HCT116 (cell line): ENCODE results near the gene SLC10A7. TPM values are rescaled to one million over a fixed set of nuclear protein-coding genes. Genes with fewer than 3 reads are reported as not detected.

ENCODE experiments used
- ATAC-seq: fragments of 200-7000 bp; cut with Tn5 transposase; 2 replicates; pipeline ENCODE4 v1.9.1; 2020; ENCODE audit warnings: mild to moderate bottlenecking, moderate library complexity
- BruUV-seq: library from RNA; stranded (reverse); fragments of 400-500 nt; replicated peaks from 2 replicates; lab custom pipeline; 2021; lab: Mats Ljungman, UMichigan
- CTCF ChIA-PET: fragments of 300-600 bp; sonication (Branson Sonifier 250); formaldehyde crosslinking; loops from one replicate; lab custom pipeline; 2021; ENCODE audit warnings: antibody characterized with exemption; lab: Charles Lee
- POLR2A ChIA-PET: fragments of 300-600, 350-600 bp; sonication (Branson Sonifier 250); formaldehyde crosslinking; loops from one replicate; lab custom pipeline; 2021; ENCODE audit warnings: antibody characterized with exemption; lab: Charles Lee
- RAD21 ChIA-PET, 2 experiments: fragments of 300-600 bp; sonication (Branson Sonifier 250); formaldehyde crosslinking; loops; one replicate each; lab custom pipeline; 2023; ENCODE audit warnings: low total read pairs in 2 of 2; ENCODE audit not compliant: uncharacterized antibody in 2 of 2, unreplicated experiment in 2 of 2, low non-redundant PET in 1 of 2; lab: Charles Lee
- DNase-seq: peaks from one replicate; pipeline ENCODE4 v3.0.0-alpha.2; 2010; ENCODE audit warnings: low read depth, low spot score
- H2AFZ ChIP-seq: fragments of 200-600 bp; shearing (Covaris generic), sonication (generic); 2 replicates; pipeline ENCODE4 v1.6.1; 2017; ENCODE audit warnings: low read depth, mixed run types, mixed read lengths, antibody characterized with exemption, low read length; ENCODE audit not compliant: poor library complexity, severe bottlenecking
- H3K27ac ChIP-seq: 2 replicates; pipeline ENCODE4 v1.5.1; 2012; ENCODE audit warnings: low read depth, low read length
- H3K27me3 ChIP-seq: fragments of 200-600 bp; sonication (generic); 2 replicates; pipeline ENCODE4 v1.6.1; 2016; ENCODE audit warnings: mixed run types, low read length, mixed read lengths; ENCODE audit not compliant: insufficient read depth
- H3K36me3 ChIP-seq, 2 experiments: fragments of 200-500 bp in 1 of 2; fragments of 200-600 bp in 1 of 2; sonication (Bioruptor generic) in 1 of 2; sonication (generic) in 1 of 2; 2 replicates each; pipeline versions ENCODE4 v1.5.1 to v1.6.1; 2014 to 2016; ENCODE audit warnings: low read length in 2 of 2, inconsistent platforms in 1 of 2, mixed read lengths in 1 of 2, mixed run types in 1 of 2; ENCODE audit not compliant: insufficient read depth in 2 of 2, control insufficient read depth in 1 of 2
- H3K4me1 ChIP-seq, 2 experiments: fragments of 200-600 bp in 1 of 2; sonication (generic) in 1 of 2; 2 replicates each; pipeline versions ENCODE4 v1.5.1 to v1.6.1; 2012 to 2017; ENCODE audit warnings: low read length in 2 of 2, inconsistent platforms in 1 of 2, mild to moderate bottlenecking in 1 of 2, mixed read lengths in 1 of 2, mixed run types in 1 of 2, moderate library complexity in 1 of 2; ENCODE audit not compliant: insufficient read depth in 2 of 2, control insufficient read depth in 1 of 2
- H3K4me2 ChIP-seq: fragments of 200-600 bp; sonication (generic); 2 replicates; pipeline ENCODE4 v1.6.1; 2017; ENCODE audit warnings: mixed run types, low read length, mixed read lengths
- H3K4me3 ChIP-seq, 2 experiments: fragments of 200-600 bp in 1 of 2; sonication (generic) in 1 of 2; replicated peaks in 1 of 2; 2 replicates each; pipeline ENCODE4 v1.5.1; 2011 to 2016; ENCODE audit warnings: low read length in 2 of 2, control low read depth in 1 of 2, low read depth in 1 of 2, mild to moderate bottlenecking in 1 of 2, mixed read lengths in 1 of 2, mixed run types in 1 of 2
- H3K79me2 ChIP-seq: fragments of 200-600 bp; sonication (generic); 2 replicates; pipeline ENCODE4 v1.6.1; 2017; ENCODE audit warnings: mild to moderate bottlenecking, mixed run types, low read length, moderate library complexity, mixed read lengths; ENCODE audit not compliant: insufficient read depth
- H3K9ac ChIP-seq: fragments of 200-600 bp; sonication (generic); 2 replicates; pipeline ENCODE4 v1.6.1; 2016; ENCODE audit warnings: low read length, mixed read lengths
- H3K9me2 ChIP-seq: fragments of 200-600 bp; sonication (generic), shearing (Covaris generic); 2 replicates; pipeline ENCODE4 v1.6.1; 2017; ENCODE audit warnings: mixed run types, mild to moderate bottlenecking, moderate library complexity; ENCODE audit not compliant: insufficient read depth
- H3K9me3 ChIP-seq, 2 experiments: fragments of 200-500 bp in 1 of 2; fragments of 200-600 bp in 1 of 2; sonication (Bioruptor generic) in 1 of 2; sonication (generic) in 1 of 2; 2 replicates each; pipeline ENCODE4 v1.6.1; 2014 to 2017; ENCODE audit warnings: low read length in 2 of 2, mixed read lengths in 2 of 2, inconsistent platforms in 1 of 2, low read depth in 1 of 2, mild to moderate bottlenecking in 1 of 2, mixed run types in 1 of 2, moderate library complexity in 1 of 2; ENCODE audit not compliant: control insufficient read depth in 1 of 2, insufficient read depth in 1 of 2
- H4K20me1 ChIP-seq: fragments of 200-600 bp; sonication (generic), shearing (Covaris generic); 2 replicates; pipeline ENCODE4 v1.6.1; 2017; ENCODE audit warnings: mixed run types, mild to moderate bottlenecking, moderate library complexity; ENCODE audit not compliant: insufficient read depth
- ATF3 ChIP-seq: IDR thresholded peaks from 2 replicates; pipeline ENCODE4 v1.6.1; 2012
- CBX3 ChIP-seq: IDR thresholded peaks from 2 replicates; pipeline ENCODE4 v1.6.1; 2012; ENCODE audit warnings: low read depth
- CEBPB ChIP-seq: IDR thresholded peaks from 2 replicates; pipeline ENCODE4 v1.6.1; 2012; ENCODE audit warnings: low read depth
- EGR1 ChIP-seq: IDR thresholded peaks from 2 replicates; pipeline ENCODE4 v1.6.1; 2012; ENCODE audit warnings: low read depth
- ELF1 ChIP-seq: IDR thresholded peaks from 2 replicates; pipeline ENCODE4 v1.6.1; 2012; ENCODE audit warnings: low read depth, borderline replicate concordance
- EZH2 ChIP-seq: fragments of 200-600 bp; sonication (generic); IDR thresholded peaks from 2 replicates; pipeline ENCODE4 v1.6.1; 2017; ENCODE audit warnings: antibody characterized with exemption, mixed run types
- EZH2phosphoT487 ChIP-seq: fragments of 200-600 bp; IDR thresholded peaks from 2 replicates; pipeline ENCODE4 v1.6.1; 2018; ENCODE audit warnings: antibody characterized with exemption, borderline replicate concordance
- JUND ChIP-seq: IDR thresholded peaks from 2 replicates; pipeline ENCODE4 v1.6.1; 2012
- POLR2AphosphoS5 ChIP-seq: IDR thresholded peaks from 2 replicates; pipeline ENCODE4 v1.6.1; 2011; ENCODE audit warnings: mild to moderate bottlenecking, low read depth, low read length, moderate library complexity
- RAD21 ChIP-seq: IDR thresholded peaks from 2 replicates; pipeline ENCODE4 v1.6.1; 2012; ENCODE audit warnings: low read depth, mild to moderate bottlenecking
- SIN3A ChIP-seq: IDR thresholded peaks from 2 replicates; pipeline ENCODE4 v1.6.1; 2012; ENCODE audit warnings: low read depth
- SRF ChIP-seq: IDR thresholded peaks from 2 replicates; pipeline ENCODE4 v1.6.1; 2012; ENCODE audit warnings: low read depth
- TCF7L2 ChIP-seq: IDR thresholded peaks from 2 replicates; pipeline ENCODE4 v1.7.0; 2011; ENCODE audit warnings: borderline replicate concordance, inconsistent platforms; ENCODE audit not compliant: insufficient read depth, insufficient read length; ENCODE audit errors: extremely low read depth
- ZBTB33 ChIP-seq: IDR thresholded peaks from 2 replicates; pipeline ENCODE4 v1.6.1; 2011; ENCODE audit warnings: mild to moderate bottlenecking, low read length, moderate library complexity; ENCODE audit not compliant: insufficient replicate concordance; ENCODE audit errors: extremely low read depth
- ZFX ChIP-seq: fragments of 450-650 bp; IDR thresholded peaks from 2 replicates; pipeline ENCODE4 v1.6.1; 2017
- ZNF274 ChIP-seq: fragments of 200-500 bp; sonication (Bioruptor generic); IDR thresholded peaks from 2 replicates; pipeline ENCODE4 v1.6.1; 2014; ENCODE audit warnings: mild to moderate bottlenecking, low read depth, low read length, inconsistent platforms
- intact Hi-C: fragments of 100-400 bp; cut with micrococcal nuclease; formaldehyde crosslinking; loops from 2 replicates; pipeline ENCODE4 v1.10.0; 2022
- total RNA-seq: library from RNA; stranded (reverse); gene quantifications from one replicate; pipeline ENCODE4 v1.2.1, GENCODE V29; 2021; ENCODE audit not compliant: unreplicated experiment
- TF ChIP-seq, protein P1 (sequence below), 3 experiments: fragments of 200-600 bp in 1 of 3; sonication (generic) in 1 of 3; IDR thresholded peaks in 2 of 3; conservative IDR thresholded peaks in 1 of 3; 2 replicates each; pipeline ENCODE4 v1.5.1; 2012 to 2017; ENCODE audit warnings: low read depth in 2 of 3, low read length in 2 of 3, antibody characterized with exemption in 1 of 3, borderline replicate concordance in 1 of 3, control low read depth in 1 of 3, mild to moderate bottlenecking in 1 of 3, mixed read lengths in 1 of 3, mixed run types in 1 of 3, moderate library complexity in 1 of 3; ENCODE audit not compliant: insufficient read depth in 1 of 3

Gene SLC10A7
- total RNA-seq, 1 experiment from 2014 or later: 5.5 TPM

- Histone ChIP-seq H2AFZ (no peak overlapping the region), H3K36me3 (no peaks in the 10 kb centered on the region), H3K27ac (no peak overlapping the region), H3K27me3 (no peaks in the 10 kb centered on the region), H3K9ac (no peak overlapping the region), H3K4me1 (peaks cover 0 to 8% of the 10 kb centered on the region in 2 experiments; a peak in 2 of 4 replicates), H3K4me3 (no peak overlapping the region), H3K79me2 (no peaks in the 10 kb centered on the region), H3K9me2 (no peaks in the 10 kb centered on the region), H3K9me3 (no peaks in the 10 kb centered on the region), H4K20me1 (no peaks in the 10 kb centered on the region), H3K4me2 (no peak overlapping the region)
- POLR2A ChIA-PET: no interaction called here
- RAD21 ChIA-PET: no interaction called here
- TF ChIP-seq EZH2phosphoT487 (no peak), ELF1 (no peak), SIN3A (no peak), ZFX (no peak), CEBPB (no peak), CBX3 (no peak), RAD21 (no peak), POLR2AphosphoS5 (no peak), EZH2 (no peak), EGR1 (no peak)
- CTCF ChIA-PET: no interaction called here
- intact Hi-C loops: no loop called here
- ATAC-seq (no peak), DNase-seq (no peak)
- BruUV-seq: no TSS peak
Measured at GRCh38 chr4:146247356-146247755, 274.4 kb downstream of the SLC10A7 start.

DNA sequence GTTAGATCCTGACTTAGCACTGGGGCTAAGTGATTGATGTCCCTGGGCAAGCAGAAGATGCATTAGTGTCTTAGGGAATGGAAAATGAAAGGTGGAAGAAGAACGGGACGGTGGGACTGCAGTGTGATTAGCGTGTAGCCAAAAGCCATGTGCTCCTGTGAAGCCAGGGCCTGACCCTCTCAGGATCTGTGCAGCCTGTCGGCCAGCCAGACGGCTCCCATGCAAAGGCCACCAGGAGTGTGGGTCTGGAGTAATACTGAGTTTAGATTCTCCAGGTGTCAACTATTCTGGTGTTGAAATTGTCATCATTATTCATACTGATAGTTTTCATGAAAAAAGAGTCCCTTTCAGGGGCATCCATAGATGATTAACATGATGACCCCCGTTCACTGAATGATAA lies 275.4 kb downstream of the SLC10A7 start:
- Histone ChIP-seq H3K4me1 (peaks cover 3 to 18% of the 10 kb centered on the region in 2 experiments), H3K27ac (no peak overlapping the region), H3K36me3 (no peaks in the 10 kb centered on the region), H3K9ac (no peak overlapping the region), H3K79me2 (no peaks in the 10 kb centered on the region), H3K27me3 (no peaks in the 10 kb centered on the region), H2AFZ (no peak overlapping the region), H3K4me3 (no peak overlapping the region), H3K9me3 (no peaks in the 10 kb centered on the region), H3K9me2 (no peaks in the 10 kb centered on the region), H4K20me1 (no peaks in the 10 kb centered on the region), H3K4me2 (no peak overlapping the region)
- RAD21 ChIA-PET: no interaction called here
- ATAC-seq: no peak
- CTCF ChIA-PET: no interaction called here
- DNase-seq: no peak
- POLR2A ChIA-PET: no interaction called here
- intact Hi-C loops: no loop called here
- BruUV-seq: no TSS peak
- TF ChIP-seq ZBTB33: no peak
- TF ChIP-seq RAD21: no peak
- TF ChIP-seq JUND: no peak
- TF ChIP-seq TCF7L2: no peak
- no peak for TF ChIP-seq ELF1
- no peak for TF ChIP-seq EZH2
- TF ChIP-seq ATF3: no peak
- TF ChIP-seq, protein P1, sequence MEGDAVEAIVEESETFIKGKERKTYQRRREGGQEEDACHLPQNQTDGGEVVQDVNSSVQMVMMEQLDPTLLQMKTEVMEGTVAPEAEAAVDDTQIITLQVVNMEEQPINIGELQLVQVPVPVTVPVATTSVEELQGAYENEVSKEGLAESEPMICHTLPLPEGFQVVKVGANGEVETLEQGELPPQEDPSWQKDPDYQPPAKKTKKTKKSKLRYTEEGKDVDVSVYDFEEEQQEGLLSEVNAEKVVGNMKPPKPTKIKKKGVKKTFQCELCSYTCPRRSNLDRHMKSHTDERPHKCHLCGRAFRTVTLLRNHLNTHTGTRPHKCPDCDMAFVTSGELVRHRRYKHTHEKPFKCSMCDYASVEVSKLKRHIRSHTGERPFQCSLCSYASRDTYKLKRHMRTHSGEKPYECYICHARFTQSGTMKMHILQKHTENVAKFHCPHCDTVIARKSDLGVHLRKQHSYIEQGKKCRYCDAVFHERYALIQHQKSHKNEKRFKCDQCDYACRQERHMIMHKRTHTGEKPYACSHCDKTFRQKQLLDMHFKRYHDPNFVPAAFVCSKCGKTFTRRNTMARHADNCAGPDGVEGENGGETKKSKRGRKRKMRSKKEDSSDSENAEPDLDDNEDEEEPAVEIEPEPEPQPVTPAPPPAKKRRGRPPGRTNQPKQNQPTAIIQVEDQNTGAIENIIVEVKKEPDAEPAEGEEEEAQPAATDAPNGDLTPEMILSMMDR (IDR thresholded peaks at IDR 0.05 in 2 of 3, conservative IDR thresholded peaks at IDR 0.05 in 1 of 3; ENCODE audit: borderline replicate concordance in 1 of 3, insufficient read depth in 1 of 3, low read depth in 2 of 3, low read length in 2 of 3): no peak
- TF ChIP-seq ZNF274: no peak
- TF ChIP-seq SRF: no peak
- no peak for TF ChIP-seq POLR2AphosphoS5
- no peak for TF ChIP-seq EGR1
